ENCODE data around the gene INPP5D. TPM values are rescaled to one million over a fixed set of nuclear protein-coding genes. Genes with fewer than 3 reads are reported as not detected.

The INPP5D gene
- total and polyA plus RNA-seq, 2 donors (not counting 3 experiments of a cell fraction or from before 2014, with no cell fraction given), result 13.9 to 46.6 TPM

- dilution Hi-C loops (cut with MboI; ENCODE audit: extremely low pct_ligation_motif_present, low sequenced_read_pairs) (no loop called here), intact Hi-C loops (cut with micrococcal nuclease) (no loop called here)
- no peak overlapping the region for H3K9ac ChIP-seq (replicated peaks; ENCODE audit: extremely low read depth, insufficient read depth, low read length)
- H3K9me3 ChIP-seq (replicated peaks; ENCODE audit: control insufficient read depth, insufficient read depth, low read length), result no peaks in the 10 kb centered on the region
- no TSS peak for BruUV-seq (replicated peaks)
- H3K79me2 ChIP-seq (ENCODE audit: control insufficient read depth, insufficient read depth, low read length), result no peaks in the 10 kb centered on the region
- no peak overlapping the region for H3K4me2 ChIP-seq (ENCODE audit: insufficient read depth, low read length)
- H3K36me3 ChIP-seq (ENCODE audit: control insufficient read depth in 2 of 2, extremely low read depth in 1 of 2, insufficient read depth in 2 of 2, low read length in 2 of 2), result no peaks in the 10 kb centered on the region
- DNase-seq (ENCODE audit: low read depth, low spot score) (no peak), FAIRE-seq (no peak)
- H2AFZ ChIP-seq (ENCODE audit: low read depth, low read length), result no peak overlapping the region
- H3K27me3 ChIP-seq (ENCODE audit: control insufficient read depth in 2 of 2, insufficient read depth in 2 of 2, low read length in 2 of 2), result peaks cover 2 to 3% of the 10 kb centered on the region in 2 experiments
- no peak overlapping the region for H3K27ac ChIP-seq (ENCODE audit: insufficient read depth, low read depth, low read length)
- no peaks in the 10 kb centered on the region for H3K4me1 ChIP-seq (ENCODE audit: control insufficient read depth, extremely low read depth, insufficient read depth, low read length)
- CTCF ChIA-PET, result interaction anchor here (0.5 to 2.1 kb wide), 3 partner anchors 18 to 647 kb away, joined by 3 to 10 read pairs (median 3); no protein-coding TSS in a partner anchor
- no peaks in the 10 kb centered on the region for H4K20me1 ChIP-seq (replicated peaks; ENCODE audit: control insufficient read depth, extremely low read depth, insufficient read depth, low read length)
- TF ChIP-seq EZH2 (IDR thresholded peaks at IDR 0.05; ENCODE audit: borderline replicate concordance, low read depth, low read length, severe bottlenecking), result no peak
- TF ChIP-seq POLR2A (IDR thresholded peaks at IDR 0.05; ENCODE audit: low read depth, low read length), result no peak
- no peak for TF ChIP-seq MYC (IDR thresholded peaks at IDR 0.05; ENCODE audit: low read depth, low read length)
- TF ChIP-seq POLR2AphosphoS5 (IDR thresholded peaks at IDR 0.05; ENCODE audit: insufficient read depth, low read depth, low read length), result no peak
- TF ChIP-seq GATA2 (IDR thresholded peaks at IDR 0.05; ENCODE audit: insufficient read depth, insufficient read length, low read depth, low read length), result no peak
- TF ChIP-seq, protein P1, sequence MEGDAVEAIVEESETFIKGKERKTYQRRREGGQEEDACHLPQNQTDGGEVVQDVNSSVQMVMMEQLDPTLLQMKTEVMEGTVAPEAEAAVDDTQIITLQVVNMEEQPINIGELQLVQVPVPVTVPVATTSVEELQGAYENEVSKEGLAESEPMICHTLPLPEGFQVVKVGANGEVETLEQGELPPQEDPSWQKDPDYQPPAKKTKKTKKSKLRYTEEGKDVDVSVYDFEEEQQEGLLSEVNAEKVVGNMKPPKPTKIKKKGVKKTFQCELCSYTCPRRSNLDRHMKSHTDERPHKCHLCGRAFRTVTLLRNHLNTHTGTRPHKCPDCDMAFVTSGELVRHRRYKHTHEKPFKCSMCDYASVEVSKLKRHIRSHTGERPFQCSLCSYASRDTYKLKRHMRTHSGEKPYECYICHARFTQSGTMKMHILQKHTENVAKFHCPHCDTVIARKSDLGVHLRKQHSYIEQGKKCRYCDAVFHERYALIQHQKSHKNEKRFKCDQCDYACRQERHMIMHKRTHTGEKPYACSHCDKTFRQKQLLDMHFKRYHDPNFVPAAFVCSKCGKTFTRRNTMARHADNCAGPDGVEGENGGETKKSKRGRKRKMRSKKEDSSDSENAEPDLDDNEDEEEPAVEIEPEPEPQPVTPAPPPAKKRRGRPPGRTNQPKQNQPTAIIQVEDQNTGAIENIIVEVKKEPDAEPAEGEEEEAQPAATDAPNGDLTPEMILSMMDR (IDR thresholded peaks at IDR 0.05; ENCODE audit: extremely low read depth in 1 of 2, insufficient read depth in 1 of 2, low read depth in 1 of 2, low read length in 2 of 2), result no peak
- no peak for TF ChIP-seq JUN (IDR thresholded peaks at IDR 0.05; ENCODE audit: borderline replicate concordance, insufficient read depth, insufficient read length, low read depth)
- no peak for TF ChIP-seq MAX (IDR thresholded peaks at IDR 0.05; ENCODE audit: insufficient read depth, insufficient read length)
- TF ChIP-seq FOS (IDR thresholded peaks at IDR 0.05; ENCODE audit: borderline replicate concordance, insufficient read depth, low read length), result no peak
- H3K4me3 ChIP-seq (replicated peaks in 1 of 3; ENCODE audit: insufficient read depth in 1 of 3, low read depth in 1 of 3, low read length in 3 of 3), result no peak overlapping the region
- no peaks in the 10 kb centered on the region for H3K9me1 ChIP-seq (replicated peaks; ENCODE audit: control insufficient read depth, extremely low read depth, insufficient read depth, low read length)
- POLR2A ChIA-PET, result no interaction called here
Observed at GRCh38 chr2:233011268-233011650, 48.9 kb upstream of the INPP5D start.

All from endothelial cell of umbilical vein (primary cell).